Measurements from ENCODE around the gene CISD3.

The CISD3 gene

GRCh38 chr17:38703742-38704605 lies 26.2 kb upstream of the CISD3 start (continued):
- TF ChIP-seq INSM2 (tag by site-specific recombination; IDR thresholded peaks at IDR 0.05) (no peak), ZNF114 (tag by site-specific recombination; IDR thresholded peaks at IDR 0.05) (no peak), ZBTB20 (tag by site-specific recombination; IDR thresholded peaks at IDR 0.05) (peak; percentile 86), ZNF473 (tag by site-specific recombination; IDR thresholded peaks at IDR 0.05) (no peak), ZNF426 (tag by site-specific recombination; IDR thresholded peaks at IDR 0.05) (no peak), ZNF777 (tag by site-specific recombination; IDR thresholded peaks at IDR 0.05; ENCODE audit: borderline replicate concordance) (no peak), ZNF202 (tag by site-specific recombination; IDR thresholded peaks at IDR 0.05; ENCODE audit: borderline replicate concordance) (no peak), MYNN (tag by site-specific recombination; IDR thresholded peaks at IDR 0.05; ENCODE audit: borderline replicate concordance) (no peak), ZNF398 (tag by site-specific recombination; IDR thresholded peaks at IDR 0.05) (peak; percentile 91), SALL2 (tag by site-specific recombination; IDR thresholded peaks at IDR 0.05; ENCODE audit: borderline replicate concordance) (no peak), ZNF830 (tag by site-specific recombination; IDR thresholded peaks at IDR 0.05; ENCODE audit: low read depth) (no peak), ZNF274 (IDR thresholded peaks at IDR 0.05; ENCODE audit: low read length) (no peak), ZNF274 (tag by site-specific recombination; IDR thresholded peaks at IDR 0.05; ENCODE audit: borderline replicate concordance) (no peak), ZNF645 (tag by site-specific recombination; IDR thresholded peaks at IDR 0.05) (no peak), PRDM10 (tag by site-specific recombination; IDR thresholded peaks at IDR 0.05) (peak; percentile 80), ZNF664 (tag by site-specific recombination; IDR thresholded peaks at IDR 0.05) (no peak), ZNF302 (tag by site-specific recombination; IDR thresholded peaks at IDR 0.05; ENCODE audit: low read depth) (no peak), KLF10 (tag by site-specific recombination; IDR thresholded peaks at IDR 0.05) (peak; percentile 54; the same call in 1 of the 2 replicates), ZNF76 (tag by site-specific recombination; IDR thresholded peaks at IDR 0.05; ENCODE audit: borderline replicate concordance, low read depth) (peak; percentile 61; the same call in 1 of the 2 replicates), ZNF792 (tag by site-specific recombination; IDR thresholded peaks at IDR 0.05) (no peak; the same call in 1 of the 2 replicates)

Data from HEK293 (cell line).